HG02798 (cell line): Measurements from ENCODE around the gene CIBAR2.

Experiments used
- ATAC-seq: cut with Tn5 transposase; IDR thresholded peaks from one replicate; pipeline ENCODE4 v1.9.1; 2021; ENCODE audit warnings: mild to moderate bottlenecking; ENCODE audit not compliant: unreplicated experiment, poor library complexity

The CIBAR2 gene

DNA sequence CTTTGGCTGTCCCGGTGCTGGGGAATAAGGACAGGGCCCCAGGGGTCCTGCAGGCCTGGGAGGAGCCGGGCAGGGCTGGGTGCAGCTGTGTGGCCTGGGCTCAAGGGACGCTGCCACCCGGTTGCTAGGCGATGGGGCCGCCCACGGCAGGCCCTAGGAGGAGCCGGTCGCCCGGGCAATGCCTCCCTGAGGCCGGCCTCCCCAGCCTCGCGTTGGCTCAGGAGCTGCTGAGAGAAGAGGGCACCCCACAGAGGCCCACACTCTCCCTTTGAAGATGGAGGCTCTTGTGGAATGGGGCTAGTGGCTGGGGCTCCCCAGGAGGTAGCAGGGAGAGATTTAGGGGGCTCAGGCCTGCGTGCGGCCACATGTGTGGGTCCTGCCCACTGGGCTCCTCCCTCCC, at the start of gene CIBAR2:
CIBAR2 (minus strand) TSS at position 109 of the 400 bp plus-strand sequence. CDS start 120 bp downstream, outside the sequence.
- no peak for ATAC-seq

DNA sequence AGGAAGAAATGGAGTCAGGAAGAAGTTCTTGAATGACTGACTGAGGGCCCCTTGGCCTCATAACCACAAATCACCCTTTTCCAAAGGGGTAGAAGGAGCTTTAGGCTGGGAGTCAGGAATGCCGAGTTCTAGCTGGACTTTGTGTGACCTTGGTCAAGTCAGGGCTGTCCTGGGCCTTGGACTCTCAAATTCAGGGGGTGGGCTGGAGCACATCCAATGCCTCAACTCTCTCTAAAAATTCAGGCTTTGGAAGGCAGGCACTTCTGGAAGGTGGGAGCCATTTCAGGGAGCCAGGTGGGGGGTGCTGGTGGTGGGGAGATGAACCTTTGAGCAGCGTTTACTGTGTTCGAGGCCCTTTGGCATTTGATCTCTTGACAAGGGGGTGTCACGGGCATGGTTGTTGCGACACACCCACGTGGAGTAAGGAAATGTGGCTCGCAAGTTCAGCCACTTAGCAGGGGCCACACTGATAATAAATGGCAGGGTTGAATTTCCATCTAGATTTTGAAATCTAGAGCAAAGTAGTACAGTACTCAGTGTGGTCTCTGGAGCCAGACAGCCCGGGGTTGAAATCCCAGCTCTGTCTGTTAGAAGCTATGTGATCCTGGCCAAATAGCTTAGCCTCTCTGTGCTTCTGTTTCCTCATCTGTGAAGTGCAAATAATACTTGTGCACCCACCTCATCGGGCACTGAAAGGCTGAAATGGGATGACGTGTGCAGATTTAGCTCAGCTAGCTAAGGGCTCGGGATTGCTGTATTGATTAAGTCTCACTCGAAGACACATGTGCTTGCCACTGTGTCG, 47.1 kb upstream of the CIBAR2 start:
- no peak for ATAC-seq

DNA sequence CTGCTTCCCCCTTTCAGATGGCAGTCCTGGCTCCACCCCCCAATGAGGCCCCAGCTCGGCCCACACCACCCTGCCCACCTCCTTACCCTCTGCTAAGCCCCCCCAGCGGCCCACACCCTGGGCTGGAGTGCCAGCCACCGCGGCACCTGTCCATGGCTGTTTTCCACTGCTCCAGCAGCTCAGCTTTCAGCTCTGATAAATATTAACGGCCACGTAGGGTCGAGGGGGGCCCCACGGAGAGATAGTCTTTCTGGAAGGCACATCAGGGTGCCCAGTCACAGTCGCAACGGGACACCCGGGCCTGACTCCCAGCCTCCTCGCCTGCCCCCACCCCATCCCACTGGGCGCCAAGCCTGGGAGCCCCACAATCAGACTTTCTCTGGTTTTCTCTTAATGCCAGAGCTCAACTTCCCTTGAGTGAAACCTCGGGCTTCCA, 46.5 kb upstream of the CIBAR2 start:
- ATAC-seq = no peak

DNA sequence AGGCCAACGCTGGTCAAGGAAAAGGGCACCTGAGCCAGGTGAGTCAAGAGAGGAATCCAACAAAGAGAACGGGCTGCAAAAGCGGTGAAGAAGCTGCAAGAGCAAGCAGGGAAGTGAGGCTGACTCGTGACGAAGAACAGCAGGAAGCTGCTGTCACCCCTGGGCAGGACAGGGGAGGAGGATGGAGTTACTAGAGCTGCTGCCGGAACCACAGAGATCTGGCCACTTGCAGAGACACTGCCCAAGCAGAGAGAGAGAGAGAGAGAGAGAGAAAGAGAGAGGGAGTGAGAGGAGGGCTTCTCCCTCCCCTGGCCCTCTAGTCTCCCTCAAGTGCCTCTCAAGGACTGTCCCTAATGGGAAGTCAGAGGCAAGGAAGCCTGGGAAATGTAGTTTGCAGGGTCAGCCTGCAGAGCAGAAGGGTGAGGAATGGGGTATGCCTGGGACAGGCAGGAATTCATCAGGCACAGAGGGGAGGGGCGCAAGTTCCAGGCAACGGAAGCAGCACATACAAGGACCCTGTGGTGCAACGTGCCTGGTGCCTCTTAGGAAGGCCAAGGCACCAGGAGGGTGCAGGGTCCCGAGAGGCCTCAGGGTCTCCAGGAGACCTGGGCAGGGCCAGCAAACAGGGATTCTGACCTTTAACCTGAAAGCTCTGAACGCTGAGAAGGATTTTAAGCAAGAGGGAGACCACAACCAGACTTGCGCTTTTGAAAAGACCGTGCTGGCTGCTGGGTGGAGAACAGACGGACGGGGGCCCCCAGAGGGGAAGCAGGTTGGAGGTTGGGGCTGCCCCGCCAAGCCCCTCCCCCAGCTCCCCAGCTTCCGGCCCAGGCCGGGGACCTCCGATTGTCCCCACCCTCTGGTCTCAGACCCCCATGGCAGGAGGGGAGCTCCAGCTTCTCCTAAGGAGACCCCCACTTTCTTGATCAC, 45.8 kb upstream of the CIBAR2 start:
- no peak for ATAC-seq

DNA sequence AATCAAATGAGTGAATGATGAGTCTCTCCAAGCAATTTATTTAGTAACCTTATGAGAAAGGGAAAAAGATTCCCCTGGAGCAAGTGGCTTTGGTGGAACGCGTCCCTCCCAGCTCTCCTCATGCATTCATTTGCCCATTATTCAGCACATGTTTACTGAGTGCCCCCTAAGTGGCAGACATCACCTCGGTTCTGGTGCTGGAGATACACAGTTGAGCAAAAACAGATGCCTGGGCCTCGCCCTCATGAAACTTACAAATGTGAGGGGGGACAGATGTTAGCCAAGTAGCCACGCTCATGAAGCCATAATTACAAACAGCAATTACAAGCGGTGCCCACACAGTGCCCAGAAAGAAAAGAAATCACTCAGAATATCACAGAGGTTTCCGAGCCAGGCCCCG, 45.1 kb upstream of the CIBAR2 start:
- no peak for ATAC-seq

DNA sequence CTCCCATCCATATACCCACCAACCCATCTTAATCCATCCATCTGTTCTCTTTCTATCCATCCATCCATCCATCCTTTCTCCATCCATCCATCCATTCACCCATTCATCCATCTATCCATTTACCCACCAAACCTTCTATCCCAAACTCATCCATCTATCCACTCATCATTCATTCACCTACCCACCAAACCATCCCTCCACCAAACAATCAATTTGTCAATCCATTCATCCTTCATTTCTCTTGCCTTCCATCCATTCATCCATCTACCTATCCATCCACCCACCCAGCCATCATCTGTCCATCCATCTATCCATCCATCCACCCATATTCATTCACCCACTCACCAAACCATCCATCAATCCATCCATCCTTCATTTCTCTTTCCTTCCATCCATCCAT, 44.6 kb upstream of the CIBAR2 start:
- ATAC-seq = no peak

DNA sequence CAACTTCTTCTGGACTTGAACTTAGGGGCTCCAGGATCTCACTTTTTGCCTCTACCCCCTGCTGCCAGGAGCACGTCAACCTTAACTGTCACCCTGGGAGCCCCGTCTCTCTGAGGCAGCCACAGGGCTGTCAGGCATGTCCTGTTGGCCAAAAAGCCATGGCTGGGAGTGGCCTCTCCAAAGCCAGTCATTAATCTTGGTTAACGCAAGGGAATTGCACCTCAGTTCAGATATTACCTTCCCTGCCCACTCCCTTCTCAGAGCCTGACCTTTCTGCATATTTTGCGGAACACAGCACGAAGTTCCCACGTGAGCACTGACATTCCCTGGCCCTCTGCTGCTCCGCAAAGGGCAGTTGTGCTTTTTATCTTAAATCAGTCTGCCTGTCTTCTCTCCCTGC, 44.2 kb upstream of the CIBAR2 start:
- no peak for ATAC-seq

DNA sequence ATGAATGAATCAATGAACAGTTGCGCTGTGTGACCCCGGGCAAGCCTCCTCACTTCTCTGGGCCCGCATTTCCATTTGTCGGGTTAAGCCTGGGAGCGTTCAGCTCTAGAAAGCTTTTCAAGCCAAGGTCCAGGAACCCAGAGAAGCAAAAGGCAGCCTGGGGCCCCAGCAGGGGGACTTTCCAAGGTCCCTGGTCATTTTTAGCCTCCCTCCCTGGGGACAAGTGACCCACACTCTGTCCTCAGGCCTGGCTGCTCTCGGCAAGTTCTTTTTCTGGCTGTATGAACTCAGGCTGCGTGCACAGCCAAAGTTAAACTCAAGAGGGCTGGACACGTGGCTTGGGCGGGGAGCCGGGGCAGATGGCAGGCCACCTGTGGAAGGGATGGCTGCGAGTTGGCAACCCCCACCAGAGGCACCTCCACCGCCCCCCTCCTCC, 41.4 kb upstream of the CIBAR2 start:
- peak; percentile 41 for ATAC-seq

DNA sequence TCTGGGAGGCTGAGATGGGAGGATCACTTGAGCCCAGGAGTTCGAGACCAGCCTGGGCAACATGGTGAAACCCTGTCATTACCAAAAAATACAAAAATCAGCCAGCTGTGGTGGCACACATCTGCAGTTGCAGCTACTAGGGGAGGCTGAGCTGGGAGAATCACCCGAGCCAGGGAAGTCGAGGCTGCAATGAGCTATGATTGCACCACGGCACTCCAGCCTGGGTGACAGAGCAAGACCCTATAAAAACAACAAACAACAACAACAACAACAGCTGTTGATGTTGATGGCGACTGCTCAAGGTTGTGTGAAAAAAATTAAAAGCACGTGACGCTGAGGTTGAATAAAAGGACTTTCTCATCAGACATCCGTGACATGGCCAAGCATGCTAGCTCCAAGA, 40.8 kb upstream of the CIBAR2 start:
- ATAC-seq = no peak

DNA sequence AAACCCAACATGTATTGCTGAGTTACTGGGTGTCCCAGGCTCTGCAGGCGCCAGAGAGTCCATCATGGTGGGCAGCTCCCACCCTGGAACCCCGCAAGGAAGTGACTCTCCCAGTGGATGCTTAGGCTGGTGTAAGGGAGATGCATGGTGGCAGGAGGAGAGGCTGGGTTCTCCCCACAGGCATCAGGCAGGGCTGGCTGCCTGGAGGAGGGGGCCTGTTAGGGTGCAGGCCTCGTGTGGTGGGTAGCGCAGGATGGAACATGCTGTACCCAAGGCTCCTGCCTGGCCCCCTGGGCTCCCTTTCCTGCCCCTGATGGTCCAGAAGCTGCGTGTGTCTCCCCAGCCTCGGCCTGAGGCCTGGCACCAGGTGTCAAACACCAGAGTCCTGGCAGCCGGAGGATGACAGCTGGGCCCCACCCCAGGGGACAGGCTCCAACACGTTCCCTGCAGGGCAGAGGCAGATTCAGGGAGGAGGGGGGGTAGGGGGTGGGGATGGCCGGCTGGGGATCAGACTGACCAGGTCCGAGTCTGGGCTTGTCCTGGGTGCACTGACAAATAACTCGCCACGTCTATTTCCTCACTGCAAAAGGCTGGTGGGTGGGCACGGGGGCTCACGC, 40.2 kb upstream of the CIBAR2 start:
- no peak for ATAC-seq

DNA sequence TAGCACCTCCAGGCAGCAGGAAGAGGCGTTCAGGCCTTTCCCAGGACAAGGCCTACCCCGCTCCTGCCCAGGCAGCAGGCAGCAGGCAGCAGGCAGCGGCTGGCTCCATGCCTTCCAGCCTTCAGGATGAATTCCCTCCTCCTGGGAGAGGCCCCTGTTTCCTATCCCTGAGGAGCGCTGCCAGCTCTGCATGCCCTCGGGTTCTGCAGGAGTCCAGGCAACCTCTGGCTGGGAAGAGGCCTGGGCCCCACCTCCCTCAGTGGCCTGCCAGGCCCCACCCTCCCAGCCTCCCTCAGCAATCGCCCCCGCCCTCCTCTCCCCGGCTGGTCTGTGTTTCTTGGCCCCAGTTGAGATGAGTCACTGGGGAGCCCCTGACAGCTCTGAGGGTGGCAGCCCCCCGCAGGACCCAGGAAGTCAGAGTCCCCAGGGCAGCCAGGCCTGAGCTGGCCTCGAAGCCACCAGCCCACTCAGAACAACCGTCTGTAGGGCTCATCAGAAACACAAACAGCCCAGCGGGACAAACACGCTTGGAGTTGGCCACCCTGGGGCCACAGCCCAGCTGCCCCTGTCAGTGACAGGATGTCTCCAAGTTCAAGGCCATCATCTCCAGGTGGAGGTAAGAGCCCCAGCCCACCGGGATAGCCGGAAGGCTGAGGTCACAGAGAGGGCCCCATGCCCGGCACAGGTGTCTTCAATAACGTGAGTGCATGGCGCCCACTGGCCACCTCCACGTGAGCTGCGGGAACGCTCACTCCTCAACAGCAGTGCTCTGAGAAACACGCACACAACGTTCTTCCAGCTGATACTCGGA, 39.5 kb upstream of the CIBAR2 start:
- peak; percentile 57 for ATAC-seq

DNA sequence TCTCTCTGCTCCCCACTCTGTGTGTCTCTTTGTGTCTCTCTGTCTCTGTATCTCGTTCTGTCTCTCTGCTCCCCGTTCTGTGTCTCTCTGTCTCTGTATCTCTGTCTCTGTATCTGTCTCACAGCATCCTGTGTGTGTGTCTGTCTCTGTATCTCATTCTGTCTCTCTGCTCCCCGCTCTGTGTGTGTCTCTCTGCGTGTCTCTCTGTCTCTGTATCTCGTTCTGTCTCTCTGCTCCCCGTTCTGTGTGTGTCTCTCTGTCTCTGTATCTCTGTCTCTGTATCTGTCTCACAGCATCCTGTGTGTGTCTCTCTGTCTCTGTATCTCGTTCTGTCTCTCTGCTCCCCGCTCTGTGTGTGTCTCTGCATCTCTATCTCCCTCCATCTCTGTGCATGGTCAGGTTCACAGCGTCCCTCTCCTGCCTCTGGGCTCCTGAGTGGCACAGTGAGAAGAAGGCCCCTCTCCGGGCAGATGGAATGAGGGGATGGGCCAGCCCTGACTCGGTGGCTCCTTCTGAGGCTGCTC, 38.9 kb upstream of the CIBAR2 start:
- ATAC-seq = no peak

DNA sequence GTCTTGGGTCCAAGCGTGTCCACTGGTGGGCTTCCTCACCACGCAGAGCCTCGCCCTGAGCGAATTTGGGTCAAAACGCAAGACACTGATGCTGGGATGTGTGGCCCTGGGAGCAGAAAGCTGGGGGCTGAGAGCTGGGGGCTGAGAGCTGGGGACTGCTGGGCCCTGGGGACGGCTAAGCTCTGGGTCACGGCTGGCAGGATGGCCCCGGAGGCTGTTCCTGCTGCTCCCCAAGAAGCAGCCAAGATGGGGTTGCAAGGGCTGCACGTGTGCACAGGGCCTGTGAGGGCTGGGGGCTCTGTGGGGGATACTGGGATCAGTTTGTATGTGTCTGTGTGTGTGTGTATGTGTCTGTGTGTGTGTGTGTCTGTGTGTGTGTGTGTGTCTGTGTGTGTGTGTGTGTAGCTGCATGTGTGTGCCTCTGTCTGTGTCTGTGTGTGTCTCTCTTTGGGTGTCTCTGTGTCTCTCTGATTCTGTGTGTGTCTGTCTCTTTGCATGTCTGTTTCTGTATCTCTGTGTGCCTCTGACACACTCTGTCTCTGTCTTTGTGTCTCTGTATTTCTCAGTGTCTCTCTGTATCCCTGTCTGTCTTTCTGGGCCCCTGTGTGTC, 38.2 kb upstream of the CIBAR2 start:
- no peak for ATAC-seq

DNA sequence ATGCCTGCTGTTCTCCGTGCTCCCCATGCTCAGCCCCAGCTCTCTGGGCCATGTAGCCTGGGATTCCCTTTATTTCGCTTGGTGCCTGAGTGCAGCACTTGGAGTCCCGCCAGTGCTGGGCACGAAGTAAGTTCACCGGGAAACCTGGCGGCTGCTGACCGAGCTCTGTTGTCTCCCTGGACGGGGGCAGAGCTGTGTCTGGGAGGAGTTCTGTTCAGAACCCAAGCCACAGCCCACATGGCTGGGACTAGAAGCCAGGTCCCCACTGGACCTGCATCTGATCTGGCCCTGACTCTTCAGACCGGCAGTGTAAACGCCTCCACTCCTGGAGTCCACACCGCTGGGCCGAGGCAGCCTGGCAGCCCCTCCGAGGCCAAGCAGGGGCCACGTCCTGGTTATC, 37.5 kb upstream of the CIBAR2 start:
- ATAC-seq = no peak

DNA sequence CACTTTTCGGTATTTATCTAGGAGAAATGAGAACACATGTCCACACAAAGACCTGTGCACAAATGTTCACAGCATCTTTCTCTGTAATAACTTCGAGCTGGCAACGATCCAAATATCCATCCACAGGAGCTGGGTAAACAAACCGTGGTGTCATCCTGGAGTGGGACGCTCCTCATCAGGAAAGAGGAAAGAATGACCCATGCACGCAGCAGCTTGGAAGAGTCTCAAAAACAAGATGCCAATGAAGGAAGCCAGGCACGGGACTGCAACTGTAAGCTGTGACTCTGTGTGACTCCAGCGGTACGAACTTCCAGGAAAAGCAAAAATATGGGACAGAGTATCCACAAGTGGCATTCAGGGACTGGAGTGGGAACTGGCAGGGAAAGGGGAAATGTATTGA, 36.7 kb upstream of the CIBAR2 start:
- no peak for ATAC-seq

DNA sequence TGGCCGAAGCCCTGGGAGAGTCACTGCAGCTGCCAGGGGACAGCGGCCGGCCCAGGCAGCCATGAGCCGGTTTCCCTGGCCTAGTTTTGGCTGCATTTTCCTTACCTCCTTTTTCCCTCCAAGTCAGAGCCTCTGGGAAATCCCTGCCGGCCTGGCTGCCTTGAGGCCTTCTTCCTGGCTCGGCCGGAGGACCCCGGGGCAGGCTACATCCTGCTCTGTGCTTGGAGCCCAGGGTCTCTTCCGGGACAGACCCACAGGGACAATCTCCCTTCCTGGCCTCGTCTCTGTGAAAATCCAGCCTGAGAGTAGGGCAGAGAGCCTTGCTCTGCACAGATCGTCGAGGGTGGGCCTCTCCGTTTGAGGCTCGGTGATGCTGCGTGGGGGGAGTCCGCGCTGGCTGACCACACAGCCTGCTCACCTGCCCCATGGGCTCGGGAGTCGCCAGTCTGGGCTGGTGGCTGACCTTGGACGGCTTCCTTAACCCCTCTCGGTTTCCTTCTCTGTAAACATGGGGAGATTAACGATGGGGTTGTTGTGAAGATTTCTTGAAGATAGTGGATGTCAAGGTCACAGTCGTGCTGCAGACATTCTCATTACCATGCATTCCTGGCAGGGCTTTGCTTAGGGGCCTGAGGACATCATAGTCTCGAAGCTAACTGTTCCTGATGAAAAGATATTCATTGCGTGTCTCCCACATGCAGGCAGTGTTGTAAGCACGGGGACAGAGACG, 34.8 kb upstream of the CIBAR2 start:
- ATAC-seq = no peak

DNA sequence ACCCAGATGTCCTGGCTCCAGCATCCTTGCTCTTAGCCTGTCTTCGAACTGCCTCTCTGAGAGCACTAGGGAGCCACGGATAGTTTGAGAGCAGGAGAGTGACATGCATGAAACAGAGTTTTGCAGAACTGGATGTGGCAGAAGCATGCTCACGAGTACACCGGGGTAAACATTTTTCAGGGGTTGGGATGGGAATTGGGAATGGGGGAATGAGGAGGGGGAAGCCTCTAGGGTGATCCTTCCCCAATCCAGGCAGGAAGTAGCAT, 34.2 kb upstream of the CIBAR2 start:
- ATAC-seq = no peak

DNA sequence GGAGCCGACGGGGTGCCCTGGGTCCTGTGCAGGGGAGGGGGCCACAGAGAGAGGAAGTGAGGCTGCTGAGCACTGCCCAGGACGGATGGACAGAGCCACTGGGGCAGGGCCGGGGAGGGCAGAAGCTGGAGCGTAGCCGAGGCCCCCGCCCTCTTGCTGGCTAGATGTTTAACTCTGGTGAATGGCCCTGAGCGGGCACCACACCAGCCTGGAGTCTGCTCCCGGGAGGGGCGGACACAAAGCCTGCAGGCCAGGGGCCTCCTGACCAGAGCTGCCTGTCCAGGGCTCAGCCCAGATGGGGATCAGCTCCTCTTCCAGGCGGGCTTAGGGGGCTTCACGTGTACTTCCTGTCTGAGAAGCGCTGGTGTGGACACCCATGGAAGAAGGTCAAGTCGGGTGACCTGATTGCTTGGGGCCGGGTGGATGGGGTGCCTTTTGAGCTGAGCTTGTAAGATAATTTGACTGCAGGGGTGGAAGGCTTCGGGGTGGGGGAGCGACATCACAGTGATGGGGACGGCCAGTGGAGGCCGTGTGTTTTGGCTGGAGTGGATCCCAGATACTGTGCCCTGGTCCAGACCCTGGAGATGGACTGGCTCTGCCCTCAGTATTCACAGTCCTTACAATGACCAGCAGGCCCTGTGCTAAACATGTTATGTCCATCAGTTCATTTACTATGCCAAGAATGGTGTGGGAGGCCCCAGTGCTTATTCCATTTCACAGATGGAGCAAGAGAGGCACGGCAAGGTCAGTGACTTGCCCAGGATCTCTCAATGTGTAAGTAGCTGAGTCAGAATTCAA, 33.7 kb upstream of the CIBAR2 start:
- ATAC-seq = no peak
